ENCODE data around the gene COL9A2.

GRCh38 chr1:40316595-40317393, at the start of gene COL9A2:
- TF ChIP-seq CTCF (IDR thresholded peaks at IDR 0.05) (no peak), POLR2A (IDR thresholded peaks at IDR 0.05) (peak in 1 of 2 donors; percentile 36)
